GM21528 (cell line): Measurements from ENCODE around the gene CRLF1.

ENCODE experiments used
- ATAC-seq: cut with Tn5 transposase; IDR thresholded peaks from one replicate; pipeline ENCODE4 v1.9.1; 2021; ENCODE audit warnings: mild to moderate bottlenecking, moderate library complexity; ENCODE audit not compliant: unreplicated experiment, low FRiP score

The CRLF1 gene

DNA sequence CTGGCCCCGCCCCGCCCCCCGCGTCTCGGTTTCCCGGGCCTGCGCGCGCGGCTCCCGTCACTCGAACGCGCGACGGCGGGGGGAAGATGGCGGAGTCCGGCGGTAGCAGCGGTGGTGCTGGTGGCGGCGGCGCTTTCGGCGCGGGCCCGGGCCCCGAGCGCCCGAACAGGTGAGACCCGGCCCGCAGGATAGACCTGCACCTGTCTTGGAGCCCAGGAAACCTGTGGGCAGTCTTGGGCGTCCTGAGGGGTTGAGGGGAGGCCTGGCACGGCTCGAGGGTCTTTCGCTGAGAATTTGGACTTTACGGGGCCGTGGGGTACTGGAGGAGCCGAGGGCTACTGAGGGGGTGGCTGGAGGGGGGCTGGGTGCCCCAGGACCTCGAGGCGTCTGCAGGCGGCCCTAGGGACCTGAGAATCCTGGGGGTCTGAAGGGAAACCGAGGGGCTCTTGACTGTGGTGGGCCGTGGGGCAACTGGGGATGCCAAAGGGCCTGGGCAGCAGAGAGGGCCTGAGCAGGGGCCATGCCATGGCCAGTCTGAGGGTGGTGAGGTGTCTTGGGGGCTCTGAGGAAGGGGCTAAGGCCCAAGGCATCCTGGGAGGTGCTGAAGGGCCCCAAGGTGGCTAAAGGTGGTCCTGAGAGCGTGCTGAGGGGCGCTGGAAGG lies 30.5 kb upstream of the CRLF1 start, which contains the start of gene KLHL26:
KLHL26 (plus strand) TSS at position 60 of the 661 bp plus-strand sequence; CDS start at position 87, 27 bp downstream.
- ATAC-seq = no peak

DNA sequence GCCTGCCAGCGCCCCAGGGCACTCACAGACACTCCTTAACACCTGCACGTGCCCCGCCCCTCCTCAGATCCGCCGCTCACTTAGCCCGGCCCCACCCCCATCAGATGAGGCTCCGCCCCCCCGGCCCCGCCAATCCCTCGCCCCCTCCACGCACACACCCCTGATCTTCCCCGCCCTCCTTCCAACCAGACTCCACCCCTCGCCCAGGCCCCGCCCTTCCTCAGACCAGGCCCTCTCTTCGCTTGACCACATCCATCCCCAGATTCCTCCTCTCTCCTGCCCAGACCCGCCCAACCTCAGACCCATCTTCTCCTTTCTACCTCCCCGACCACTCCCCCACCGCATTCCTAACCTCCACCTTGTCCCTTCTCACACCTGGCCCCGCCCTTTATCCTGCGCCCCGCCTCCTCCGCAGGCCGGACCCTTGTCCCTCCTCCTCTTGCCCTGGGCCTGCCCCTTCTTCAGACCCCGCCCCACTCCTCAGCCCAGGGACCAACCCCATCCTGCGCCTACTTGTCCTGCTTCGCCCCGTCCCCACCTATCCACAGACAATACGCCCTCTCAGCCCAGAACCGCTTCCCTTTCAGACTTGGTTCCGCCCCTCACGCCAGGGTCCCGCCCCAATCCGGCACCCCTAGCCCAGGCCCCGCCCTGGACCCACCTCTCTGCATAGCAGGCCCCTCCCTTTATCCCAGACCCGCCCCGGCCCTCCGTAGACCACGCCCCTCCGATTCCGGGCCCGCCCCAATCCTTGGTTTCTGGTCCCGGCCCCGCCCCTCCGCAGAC lies 29.8 kb upstream of the CRLF1 start:
- peak; percentile 81 for ATAC-seq

DNA sequence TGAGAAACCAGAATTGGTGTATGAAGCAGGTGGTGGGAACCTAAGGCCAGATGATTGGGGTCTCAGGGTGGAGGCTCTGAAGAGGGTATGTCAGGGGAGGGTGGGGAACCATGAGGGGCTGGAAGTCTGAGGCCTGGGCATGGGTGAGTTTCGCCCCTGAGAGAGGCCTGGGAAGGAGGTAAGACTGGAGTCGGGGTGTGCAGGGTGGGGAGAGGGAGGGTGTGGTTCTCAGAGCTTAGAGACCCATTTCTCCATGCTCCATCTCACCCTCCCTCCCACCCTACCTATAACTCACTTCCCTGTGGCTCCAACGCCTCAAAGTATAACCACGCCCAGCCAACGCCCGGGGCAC lies 29.2 kb upstream of the CRLF1 start:
- ATAC-seq = peak; percentile 1

DNA sequence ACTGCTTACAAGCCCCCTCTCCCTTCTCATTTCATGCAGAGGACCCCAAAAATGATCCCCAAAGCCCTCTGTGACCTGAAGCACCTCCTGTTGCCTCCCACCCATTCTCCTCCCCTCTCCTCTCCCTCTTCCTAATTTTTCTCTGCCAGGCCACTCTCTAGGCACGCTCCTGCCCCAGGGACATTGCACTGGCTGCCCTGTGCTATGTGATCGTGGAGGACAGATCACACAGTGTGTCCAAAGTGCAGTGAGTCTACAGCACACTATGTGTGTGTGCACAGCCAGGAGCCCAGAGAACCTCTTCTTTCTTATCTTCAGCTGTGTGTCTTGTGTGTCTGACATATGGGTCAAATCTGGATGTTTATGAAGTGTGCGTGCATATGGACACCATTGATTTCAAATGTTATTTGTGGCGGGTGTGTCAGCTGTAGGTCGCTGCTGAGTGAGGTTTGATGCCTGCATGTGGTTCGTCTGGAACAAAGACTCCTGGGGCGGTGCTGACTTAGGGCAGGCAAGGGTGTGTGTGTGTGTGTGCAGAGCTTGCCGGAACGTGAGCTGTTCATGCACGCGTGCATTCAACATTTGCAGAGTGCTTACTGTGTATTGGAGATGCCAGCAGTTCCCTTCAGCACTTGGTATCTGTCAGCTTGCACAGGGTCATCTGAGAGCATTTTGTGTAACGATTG lies 28.2 kb upstream of the CRLF1 start:
- ATAC-seq = no peak

DNA sequence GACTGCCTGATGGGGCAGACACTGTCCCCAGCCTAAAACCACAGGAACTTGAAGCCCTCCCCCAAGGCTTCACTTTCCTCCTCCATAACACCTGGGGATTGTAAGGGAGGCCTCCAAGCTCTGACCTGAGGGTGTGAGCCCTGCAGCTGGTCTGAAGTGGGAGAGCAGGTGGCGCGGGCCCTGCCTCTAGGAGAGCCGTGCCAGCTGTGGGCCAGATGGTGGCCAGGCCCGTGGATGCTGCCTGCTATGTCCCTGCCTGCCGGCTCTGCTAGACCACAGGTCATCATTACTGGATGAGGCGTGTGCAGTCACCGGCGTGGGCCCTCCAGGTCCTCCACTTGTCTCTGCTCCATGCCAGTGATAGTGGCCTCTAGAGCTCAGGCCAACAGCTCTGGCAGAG lies 26.7 kb upstream of the CRLF1 start:
- no peak for ATAC-seq

DNA sequence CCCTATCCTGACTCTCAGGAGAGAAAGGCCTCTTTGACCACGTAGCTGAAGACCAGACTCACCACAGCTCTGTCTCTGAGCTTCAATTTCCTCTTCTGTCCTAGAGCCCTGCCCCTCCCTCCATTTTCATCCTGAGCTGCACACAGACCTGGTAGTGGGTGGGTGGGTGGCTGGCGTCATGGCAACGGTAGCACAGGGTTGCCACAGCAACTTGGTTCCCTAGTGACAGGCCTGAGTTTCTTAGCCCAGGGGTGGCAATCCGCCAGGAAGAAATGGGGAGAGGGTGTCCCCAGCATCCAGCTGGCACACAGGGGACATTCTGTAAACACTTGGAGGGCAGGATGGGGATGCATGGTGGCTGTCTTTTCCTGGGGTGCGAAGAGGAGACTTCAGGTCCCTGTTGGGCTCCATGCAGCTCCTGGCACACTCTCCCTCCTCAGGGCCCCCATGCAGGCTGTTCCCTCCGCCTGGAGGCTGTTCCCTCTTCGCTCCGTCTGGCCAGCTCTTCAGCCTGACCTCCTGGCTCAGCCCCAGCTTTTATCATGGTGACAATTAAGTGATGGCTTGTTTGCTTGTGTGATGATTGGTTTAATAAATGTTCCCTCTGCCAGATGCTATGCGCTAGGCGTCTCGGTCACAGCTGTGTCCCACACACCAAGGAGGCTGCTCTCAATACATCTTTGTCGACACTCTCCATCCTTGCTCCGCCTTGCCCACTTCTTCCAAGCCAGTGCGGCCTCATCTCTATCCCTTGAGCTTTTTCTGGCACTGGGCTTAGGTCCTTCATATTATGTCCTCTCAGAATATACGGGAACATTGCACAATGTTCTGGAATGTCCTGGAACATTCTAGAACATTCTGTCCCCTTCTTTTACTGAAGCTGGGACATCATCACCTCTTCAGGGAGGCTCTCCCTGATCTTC lies 22.8 kb upstream of the CRLF1 start:
- ATAC-seq = no peak

DNA sequence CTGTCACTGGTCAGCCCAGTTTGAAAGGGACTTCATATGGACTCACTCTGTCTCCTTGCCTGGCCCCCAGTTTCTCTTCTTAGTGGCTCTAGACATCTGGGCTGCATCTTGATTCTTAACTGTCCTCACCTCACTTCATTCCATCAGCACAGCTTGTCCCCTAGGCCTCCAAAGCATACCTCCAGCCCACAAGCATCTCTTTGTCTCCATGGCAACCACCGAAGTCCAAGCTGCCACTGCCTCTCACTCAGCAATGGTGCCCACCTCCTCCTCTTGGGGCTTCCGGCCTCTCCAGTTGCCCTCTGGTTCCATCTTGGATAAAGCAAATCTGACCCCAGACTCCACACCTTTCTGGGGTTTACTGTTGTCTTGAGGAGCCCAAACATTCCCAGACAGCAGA lies 20.3 kb upstream of the CRLF1 start:
- no peak for ATAC-seq

DNA sequence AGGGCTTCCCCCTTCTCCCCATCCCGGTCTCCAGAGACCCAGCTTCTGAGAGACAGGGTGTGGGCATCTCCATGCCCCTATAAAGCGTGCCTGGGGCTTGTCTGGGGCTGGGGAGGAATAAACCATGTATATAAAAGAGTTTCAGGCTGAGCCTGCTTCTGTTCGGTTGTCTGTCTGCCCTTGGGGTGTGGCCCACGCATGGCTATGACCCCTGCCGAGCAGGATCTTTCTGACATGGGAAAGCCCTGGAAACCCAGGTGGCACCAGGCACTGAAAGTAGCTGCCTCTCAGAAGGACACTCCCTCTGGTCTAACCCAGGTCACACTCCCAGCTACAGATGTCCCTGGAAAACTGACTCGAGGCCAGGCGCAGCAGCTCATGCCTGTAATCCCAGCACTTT lies 14.3 kb upstream of the CRLF1 start:
- no peak for ATAC-seq

DNA sequence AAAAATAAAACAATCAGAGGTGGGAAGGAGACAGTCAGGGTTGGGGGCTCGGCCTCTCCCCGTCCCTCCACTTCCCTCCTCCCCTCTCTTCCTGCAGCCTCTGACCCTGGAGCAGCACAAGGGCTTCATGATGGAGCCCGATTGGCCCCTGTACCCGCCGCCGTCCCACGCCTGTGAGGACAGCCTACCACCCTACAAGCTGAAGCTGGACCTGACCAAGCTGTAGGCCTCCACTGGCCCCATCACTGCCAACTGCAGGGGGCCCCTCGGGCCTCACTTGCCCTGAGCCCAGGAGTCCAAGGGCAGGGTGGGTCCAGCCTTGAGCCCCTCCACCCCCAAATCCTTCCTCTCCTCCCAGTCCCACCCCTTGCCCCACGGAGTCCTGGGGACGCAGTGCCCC lies 13.7 kb upstream of the CRLF1 start:
- ATAC-seq = no peak

DNA sequence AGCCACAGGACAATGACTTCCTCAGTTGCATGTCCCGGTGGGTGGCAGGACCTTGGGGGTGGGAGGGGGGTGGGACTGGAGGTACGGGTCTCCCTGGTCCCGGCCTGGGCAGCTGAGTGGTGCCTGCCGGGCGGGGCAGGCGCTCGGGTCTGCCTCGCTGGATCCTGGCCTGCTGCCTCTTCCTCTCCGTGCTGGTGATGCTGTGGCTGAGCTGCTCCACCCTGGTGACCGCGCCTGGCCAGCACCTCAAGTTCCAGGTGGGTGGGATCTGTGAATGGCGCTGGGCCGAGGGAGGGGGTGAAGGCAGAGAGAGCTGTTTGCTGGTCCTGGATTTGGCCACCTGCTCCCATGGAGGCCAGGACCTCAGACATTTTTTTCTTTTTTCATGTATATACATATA lies 11.6 kb upstream of the CRLF1 start:
- ATAC-seq = no peak

DNA sequence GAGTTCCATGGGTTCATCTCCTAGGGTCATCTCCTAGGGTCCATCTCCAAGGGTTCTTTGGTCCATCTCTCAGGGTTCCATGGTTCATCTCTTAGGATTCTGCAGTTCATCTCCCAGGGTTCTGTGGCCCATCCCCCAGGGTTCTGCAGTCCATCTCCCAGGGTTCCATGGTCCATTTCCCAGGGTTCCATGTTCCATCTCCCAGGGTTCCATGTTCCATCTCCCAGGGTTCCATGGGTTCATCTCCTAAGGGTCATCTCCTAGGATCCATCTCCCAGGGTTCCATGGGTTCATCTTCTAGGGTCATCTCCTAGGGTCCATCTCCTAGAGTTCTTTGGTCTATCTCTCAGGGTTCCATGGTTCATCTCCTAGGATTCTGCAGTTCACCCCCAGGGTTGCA lies 11.0 kb upstream of the CRLF1 start:
- ATAC-seq = no peak

DNA sequence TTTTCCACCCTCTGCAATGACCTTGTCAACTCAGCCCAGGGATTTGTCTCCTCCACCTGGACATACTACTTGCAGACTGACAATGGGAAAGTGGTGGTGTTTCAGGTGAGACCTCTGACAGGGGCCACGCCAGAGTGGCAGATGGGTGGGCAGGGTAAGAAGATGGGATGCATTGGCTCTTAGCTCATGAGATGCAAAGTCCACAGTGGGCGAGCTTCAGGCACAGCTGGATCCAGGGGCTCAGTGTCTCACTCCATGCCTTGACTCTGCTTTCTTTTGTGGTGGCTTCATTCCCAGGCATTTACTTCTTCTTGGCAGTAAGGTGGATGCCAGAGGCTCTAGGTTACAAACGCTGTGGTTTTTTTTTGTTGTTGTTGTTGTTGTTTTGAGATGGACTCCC lies 9.4 kb upstream of the CRLF1 start:
- no peak for ATAC-seq

DNA sequence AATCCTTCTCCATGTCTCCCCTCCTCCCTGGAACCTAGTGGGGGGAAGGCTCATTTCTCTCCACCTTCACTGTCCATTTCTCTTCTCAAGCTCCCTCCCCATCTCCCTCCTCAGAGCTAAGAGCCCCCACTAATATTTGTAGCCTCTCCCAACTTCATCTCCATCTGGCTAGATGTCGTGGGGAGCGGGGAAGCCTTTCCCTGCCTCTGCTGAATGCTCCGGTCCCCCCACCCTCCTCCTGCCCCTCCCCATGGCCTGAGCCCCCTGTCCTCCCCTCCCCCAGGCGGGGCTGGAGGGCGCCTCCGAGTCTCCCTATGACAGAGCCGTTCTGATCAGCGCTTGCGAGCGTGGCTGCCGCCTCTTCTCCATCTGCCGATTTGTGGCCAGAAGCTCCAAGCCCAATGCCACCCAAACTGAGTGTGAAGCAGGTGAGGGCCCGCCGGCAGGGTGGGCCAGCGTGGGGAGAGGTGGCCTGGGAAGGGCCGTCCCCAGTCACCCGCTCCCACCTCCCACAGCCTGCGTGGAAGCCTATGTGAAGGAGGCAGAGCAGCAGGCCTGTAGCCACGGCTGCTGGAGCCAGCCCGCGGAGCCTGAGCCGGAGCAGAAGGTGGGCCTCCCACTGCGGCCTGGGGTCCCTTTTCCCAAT lies 7.1 kb upstream of the CRLF1 start:
- ATAC-seq = no peak

DNA sequence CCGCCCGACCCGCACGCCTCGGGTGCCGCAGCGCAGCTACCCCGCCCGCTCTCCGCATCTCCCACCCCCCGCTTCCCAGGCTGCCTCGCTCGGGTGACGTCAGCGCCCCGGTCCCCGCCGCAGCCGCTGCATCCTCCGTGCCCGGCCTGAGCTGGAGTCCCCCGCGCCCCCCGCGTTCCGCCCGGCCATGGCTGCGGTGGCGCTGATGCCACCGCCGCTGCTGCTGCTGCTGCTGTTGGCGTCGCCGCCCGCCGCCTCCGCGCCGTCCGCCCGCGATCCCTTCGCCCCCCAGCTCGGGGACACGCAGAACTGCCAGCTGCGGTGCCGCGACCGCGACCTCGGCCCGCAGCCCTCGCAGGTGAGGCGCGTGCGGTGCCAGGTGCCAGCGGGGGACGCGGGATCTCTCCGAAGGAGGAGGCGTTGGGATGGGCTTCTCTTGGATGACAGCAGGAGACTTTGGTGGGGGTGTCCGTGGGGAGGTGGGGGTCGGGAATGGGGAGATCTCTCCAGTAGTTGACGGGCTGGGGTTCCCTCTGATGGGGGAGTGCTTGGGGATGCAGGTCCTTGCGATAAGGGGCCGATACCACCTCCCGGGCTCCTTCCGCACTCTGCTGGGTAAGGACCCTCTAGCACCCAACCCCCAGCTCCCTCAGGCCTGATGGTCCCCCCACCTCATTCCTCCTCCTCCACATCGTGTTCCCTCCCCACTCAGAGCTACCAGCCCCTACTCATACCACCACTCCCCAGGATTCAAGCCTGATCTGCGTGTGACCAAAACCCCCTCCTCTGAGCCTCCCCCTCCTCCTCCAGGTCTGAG lies 6.4 kb upstream of the CRLF1 start, which contains the start of gene TMEM59L:
TMEM59L (plus strand) TSS at position 99 of the 817 bp plus-strand sequence; CDS start at position 188, 89 bp downstream.
- no peak for ATAC-seq

DNA sequence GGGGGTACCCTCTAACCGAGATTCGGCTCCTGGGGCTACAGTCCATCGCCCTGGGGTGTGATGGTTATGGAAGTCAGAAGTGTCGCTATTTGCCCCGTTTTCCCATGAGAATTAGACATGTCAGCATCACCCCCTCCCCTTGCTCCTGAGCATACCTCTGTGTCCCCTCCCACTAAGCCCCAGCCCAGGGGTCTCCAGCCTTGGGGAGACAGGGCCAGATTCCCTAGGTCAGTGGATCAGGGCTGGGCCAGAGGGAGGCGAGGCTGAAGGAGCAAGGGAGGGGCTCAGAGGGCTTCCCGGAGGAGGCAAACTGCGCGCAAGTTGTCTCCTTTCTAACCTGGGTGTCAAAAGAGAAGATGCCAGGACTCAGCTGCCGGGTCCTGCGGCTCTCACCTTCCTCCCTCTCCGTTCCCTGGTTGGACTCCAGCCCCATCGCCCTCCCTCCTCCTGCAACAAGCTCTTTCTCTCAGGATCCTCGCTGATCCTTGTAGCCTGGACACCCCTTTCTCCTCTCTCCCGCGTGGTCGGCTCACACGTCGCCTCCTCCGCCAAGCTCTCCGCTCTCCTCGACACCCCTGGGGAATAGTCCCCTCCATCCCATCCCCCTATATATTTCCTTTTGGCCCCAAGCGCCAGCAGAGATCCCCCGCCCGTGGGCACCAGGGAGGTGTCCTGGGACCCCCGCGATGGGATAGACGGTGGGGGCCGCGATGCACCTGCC lies 5.6 kb upstream of the CRLF1 start:
- no peak for ATAC-seq

DNA sequence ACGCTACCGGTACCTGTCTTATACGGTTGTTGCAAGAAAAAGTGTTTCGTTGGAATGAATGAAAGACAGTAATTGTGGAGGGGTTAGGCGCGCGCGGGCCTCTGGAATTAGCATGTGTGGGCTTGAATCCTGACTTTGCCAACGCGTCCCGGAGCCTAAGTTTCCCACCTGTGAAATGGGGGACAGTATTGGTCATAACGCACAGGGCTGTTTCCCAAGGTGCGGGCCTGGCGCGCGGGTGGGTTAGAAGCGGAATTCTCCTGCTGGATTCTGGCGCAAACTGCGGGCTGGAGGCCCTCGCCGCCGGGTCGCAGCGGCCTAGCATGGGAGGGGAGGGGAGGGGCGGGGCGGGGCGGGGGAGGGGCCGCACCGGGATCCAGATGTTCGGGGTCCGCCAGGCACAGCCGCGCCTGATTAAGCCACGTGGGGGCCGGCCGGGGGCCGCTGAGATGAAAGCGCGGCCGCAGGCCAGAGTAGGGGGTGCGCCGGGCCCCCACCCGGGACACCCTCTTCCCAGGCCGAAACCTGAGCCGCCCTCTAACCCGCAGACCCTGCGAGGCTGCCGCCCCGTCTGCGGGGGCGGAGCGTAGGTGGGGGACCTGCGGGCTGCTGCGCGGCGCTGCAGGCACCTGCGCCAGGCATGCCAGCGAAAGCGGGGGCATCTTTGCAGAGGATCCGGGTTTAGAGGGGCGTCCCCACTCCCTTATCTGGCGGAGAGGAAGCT lies 4.9 kb upstream of the CRLF1 start:
- no peak for ATAC-seq

DNA sequence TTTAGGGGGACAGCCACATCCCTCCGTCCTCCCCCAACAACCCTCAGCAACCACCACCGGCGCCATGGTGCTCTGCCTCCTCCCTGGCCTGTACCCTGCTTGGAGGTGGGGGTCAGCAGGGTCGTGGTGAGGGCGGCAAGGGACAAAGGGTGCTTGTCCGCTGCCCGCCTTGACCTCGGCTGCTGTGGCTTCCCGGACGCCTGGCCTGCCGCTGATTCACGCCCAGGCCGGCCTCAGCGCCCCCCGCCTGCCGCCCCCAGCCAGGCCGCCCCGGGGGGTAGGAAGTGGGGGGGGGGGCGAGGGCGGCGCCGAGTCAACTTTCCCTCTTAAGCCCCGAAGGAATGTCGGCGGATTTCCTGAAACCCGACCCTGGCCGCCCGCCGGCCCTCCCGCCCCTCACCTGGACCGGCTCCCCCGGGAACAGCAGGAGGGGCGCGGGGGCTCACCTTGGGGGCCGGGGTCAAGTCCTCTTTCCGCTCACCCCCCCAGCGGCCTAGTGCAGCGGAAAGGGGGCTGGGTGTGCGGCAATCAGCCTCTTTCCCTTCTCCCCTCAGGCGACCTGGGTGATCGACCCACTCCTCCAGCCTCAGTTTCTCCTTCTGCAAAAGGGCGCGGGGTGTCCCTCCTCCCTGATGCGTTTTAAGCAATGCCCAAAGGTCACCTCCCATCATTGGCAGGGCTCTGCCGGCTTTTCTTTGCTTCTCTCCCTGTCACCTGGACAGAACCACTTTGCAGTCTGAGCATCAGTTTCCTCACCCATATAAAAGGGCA lies 4.1 kb upstream of the CRLF1 start:
- no peak for ATAC-seq
